MM.1S (cell line): ENCODE results near the gene WIPI1.

ENCODE experiments used
- EZH2 ChIP-seq: fragments of 300-600 bp; sonication (generic); optimal IDR thresholded peaks from 2 replicates; pipeline ENCODE3; 2017; ENCODE audit warnings: low read depth, mild to moderate bottlenecking, antibody characterized with exemption, low read length, mixed read lengths
- TF ChIP-seq, protein P1 (sequence below): fragments of 300-600 bp; sonication (generic); IDR thresholded peaks from 2 replicates; pipeline ENCODE4 v1.5.1; 2016; ENCODE audit warnings: antibody characterized with exemption, low read length, mixed read lengths

DNA sequence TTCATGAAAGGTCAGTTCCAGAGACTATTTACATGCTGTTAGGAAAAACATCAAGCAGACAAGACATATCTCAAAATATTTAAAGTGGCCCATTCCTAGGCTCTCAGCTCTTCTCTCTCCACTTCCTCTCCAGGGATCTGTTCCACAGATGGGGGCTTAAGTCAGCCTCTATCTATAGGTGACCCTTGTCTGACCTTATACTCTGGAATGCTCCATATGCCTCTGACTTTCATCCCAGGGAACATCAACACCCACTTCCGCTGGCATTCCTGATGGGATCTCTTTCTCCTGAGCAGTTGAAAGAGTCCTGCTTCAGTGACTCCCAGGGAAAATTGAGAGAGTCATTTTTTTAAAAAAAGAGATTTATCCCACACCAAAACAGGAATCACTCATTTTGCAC lies 11.5 kb upstream of the WIPI1 start:
- TF ChIP-seq, protein P1, sequence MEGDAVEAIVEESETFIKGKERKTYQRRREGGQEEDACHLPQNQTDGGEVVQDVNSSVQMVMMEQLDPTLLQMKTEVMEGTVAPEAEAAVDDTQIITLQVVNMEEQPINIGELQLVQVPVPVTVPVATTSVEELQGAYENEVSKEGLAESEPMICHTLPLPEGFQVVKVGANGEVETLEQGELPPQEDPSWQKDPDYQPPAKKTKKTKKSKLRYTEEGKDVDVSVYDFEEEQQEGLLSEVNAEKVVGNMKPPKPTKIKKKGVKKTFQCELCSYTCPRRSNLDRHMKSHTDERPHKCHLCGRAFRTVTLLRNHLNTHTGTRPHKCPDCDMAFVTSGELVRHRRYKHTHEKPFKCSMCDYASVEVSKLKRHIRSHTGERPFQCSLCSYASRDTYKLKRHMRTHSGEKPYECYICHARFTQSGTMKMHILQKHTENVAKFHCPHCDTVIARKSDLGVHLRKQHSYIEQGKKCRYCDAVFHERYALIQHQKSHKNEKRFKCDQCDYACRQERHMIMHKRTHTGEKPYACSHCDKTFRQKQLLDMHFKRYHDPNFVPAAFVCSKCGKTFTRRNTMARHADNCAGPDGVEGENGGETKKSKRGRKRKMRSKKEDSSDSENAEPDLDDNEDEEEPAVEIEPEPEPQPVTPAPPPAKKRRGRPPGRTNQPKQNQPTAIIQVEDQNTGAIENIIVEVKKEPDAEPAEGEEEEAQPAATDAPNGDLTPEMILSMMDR = no peak
- TF ChIP-seq EZH2 = no peak
